Chondrocyte (in vitro differentiated cells): ENCODE measurements around the gene SHH. TPM values are rescaled to one million over a fixed set of nuclear protein-coding genes. Genes with fewer than 3 reads are reported as not detected.

Experiments used
- DNase-seq: peaks from one replicate; pipeline ENCODE4 v3.0.0; 2021; ENCODE audit warnings: mixed read lengths, low spot score
- H3K27ac Mint-ChIP-seq: one replicate; pipeline ENCODE4 v1.8.0; 2021; ENCODE audit warnings: mild to moderate bottlenecking, moderate library complexity, mixed read lengths; ENCODE audit not compliant: unreplicated experiment
- H3K27me3 Mint-ChIP-seq: 2 replicates; pipeline ENCODE4 v1.8.0; 2021; ENCODE audit warnings: low read depth, mixed read lengths
- H3K36me3 Mint-ChIP-seq: 2 replicates; pipeline ENCODE4 v1.8.0; 2021; ENCODE audit warnings: low read depth, mixed read lengths
- H3K4me1 Mint-ChIP-seq: 2 replicates; pipeline ENCODE4 v1.8.0; 2021; ENCODE audit warnings: low read depth, mild to moderate bottlenecking, mixed read lengths
- H3K4me3 Mint-ChIP-seq: one replicate; pipeline ENCODE4 v1.8.0; 2021; ENCODE audit warnings: mild to moderate bottlenecking, moderate library complexity, mixed read lengths; ENCODE audit not compliant: unreplicated experiment
- H3K9me3 Mint-ChIP-seq: 2 replicates; pipeline ENCODE4 v1.8.0; 2021; ENCODE audit warnings: low read depth, mixed read lengths
- total RNA-seq: library from RNA; stranded (reverse); gene quantifications from 3 replicates; pipeline ENCODE4 v1.2.1, GENCODE V29; 2021
- TF ChIP-seq, protein P1 (sequence below): fragments of 200-600 bp; sonication (generic); IDR thresholded peaks from 2 replicates; pipeline ENCODE4 v1.5.0; 2021; ENCODE audit warnings: antibody characterized with exemption, mild to moderate bottlenecking, moderate library complexity

The SHH gene
- total RNA-seq, 1 donor from 2014 or later: not detected

DNA sequence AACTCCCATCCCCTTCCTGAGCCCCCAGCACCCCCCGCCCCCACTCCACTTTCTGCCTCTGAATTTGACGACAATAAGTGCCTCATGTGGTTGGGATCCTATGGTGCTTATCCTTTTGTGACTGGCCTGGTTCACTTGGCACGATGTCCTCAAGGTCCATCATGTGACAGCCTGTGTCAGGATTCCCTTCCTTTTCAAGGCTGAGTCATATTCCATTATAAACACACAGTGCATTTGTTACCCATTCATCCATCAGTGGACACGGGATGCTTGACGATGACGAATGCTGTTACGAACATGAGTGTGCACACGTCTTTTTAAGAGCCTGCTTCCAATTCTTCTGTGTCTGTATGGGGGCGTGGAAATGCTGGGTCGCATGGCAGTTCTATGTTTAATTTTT, 26.7 kb downstream of the SHH start:
- Mint-ChIP-seq H3K36me3 (peaks cover 12% of the 10 kb centered on the region), H3K4me1 (peaks cover 7% of the 10 kb centered on the region), H3K4me3 (no peak overlapping the region), H3K27me3 (no peaks in the 10 kb centered on the region), H3K9me3 (no peaks in the 10 kb centered on the region), H3K27ac (no peak overlapping the region)
- TF ChIP-seq, protein P1, sequence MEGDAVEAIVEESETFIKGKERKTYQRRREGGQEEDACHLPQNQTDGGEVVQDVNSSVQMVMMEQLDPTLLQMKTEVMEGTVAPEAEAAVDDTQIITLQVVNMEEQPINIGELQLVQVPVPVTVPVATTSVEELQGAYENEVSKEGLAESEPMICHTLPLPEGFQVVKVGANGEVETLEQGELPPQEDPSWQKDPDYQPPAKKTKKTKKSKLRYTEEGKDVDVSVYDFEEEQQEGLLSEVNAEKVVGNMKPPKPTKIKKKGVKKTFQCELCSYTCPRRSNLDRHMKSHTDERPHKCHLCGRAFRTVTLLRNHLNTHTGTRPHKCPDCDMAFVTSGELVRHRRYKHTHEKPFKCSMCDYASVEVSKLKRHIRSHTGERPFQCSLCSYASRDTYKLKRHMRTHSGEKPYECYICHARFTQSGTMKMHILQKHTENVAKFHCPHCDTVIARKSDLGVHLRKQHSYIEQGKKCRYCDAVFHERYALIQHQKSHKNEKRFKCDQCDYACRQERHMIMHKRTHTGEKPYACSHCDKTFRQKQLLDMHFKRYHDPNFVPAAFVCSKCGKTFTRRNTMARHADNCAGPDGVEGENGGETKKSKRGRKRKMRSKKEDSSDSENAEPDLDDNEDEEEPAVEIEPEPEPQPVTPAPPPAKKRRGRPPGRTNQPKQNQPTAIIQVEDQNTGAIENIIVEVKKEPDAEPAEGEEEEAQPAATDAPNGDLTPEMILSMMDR: no peak
- DNase-seq: no peak

DNA sequence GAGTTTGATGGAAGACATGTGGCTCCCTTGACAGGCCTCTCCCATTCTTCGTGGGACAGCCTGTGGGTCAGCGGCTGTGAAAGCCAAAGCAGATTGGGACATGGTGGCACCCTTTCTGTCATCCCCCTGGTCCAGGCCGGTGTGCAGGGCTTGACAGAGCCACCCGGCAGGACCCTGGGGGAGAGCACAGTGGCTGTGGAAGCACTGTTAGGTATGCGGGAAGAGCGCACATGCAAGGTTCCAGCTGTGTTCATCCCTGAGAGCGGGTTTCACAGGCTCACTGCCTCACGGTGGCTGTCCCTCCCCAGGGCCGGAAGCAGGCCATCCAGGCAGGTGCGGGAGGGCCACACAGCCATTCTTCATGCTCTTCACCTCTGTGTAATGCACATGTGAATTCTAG, 29.8 kb downstream of the SHH start:
- Mint-ChIP-seq H3K36me3 (peaks cover 22% of the 10 kb centered on the region), H3K27me3 (no peaks in the 10 kb centered on the region), H3K27ac (no peak overlapping the region), H3K4me1 (peaks cover 2% of the 10 kb centered on the region), H3K9me3 (no peaks in the 10 kb centered on the region), H3K4me3 (no peak overlapping the region)
- DNase-seq: no peak
- TF ChIP-seq, protein P1: no peak

DNA sequence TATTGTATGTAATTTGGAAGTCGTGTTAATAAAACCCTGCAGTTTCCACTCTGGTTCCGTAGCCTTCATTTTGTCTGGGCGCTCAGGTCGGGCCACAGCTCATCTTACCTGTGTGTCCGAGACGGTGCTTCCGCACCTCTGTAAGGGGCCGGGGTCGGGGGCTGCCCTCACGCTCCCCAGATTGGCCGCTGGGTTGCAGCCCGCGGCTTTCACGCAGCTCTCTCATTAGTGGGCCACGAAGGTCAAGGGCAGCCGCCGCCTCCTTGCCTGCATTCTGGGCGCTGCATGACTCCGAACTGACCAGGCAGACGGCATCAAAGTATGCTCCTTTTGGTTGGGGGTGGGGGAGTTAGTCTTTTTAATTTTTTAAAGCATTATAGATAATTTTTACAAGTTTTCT, 30.8 kb downstream of the SHH start:
- no peak for DNase-seq
- TF ChIP-seq, protein P1: no peak
- H3K36me3 Mint-ChIP-seq: peaks cover 24% of the 10 kb centered on the region
- H3K27me3 Mint-ChIP-seq: no peaks in the 10 kb centered on the region
- H3K27ac Mint-ChIP-seq: no peak overlapping the region
- H3K4me3 Mint-ChIP-seq: no peak overlapping the region
- H3K4me1 Mint-ChIP-seq: peaks cover 2% of the 10 kb centered on the region
- no peaks in the 10 kb centered on the region for H3K9me3 Mint-ChIP-seq

DNA sequence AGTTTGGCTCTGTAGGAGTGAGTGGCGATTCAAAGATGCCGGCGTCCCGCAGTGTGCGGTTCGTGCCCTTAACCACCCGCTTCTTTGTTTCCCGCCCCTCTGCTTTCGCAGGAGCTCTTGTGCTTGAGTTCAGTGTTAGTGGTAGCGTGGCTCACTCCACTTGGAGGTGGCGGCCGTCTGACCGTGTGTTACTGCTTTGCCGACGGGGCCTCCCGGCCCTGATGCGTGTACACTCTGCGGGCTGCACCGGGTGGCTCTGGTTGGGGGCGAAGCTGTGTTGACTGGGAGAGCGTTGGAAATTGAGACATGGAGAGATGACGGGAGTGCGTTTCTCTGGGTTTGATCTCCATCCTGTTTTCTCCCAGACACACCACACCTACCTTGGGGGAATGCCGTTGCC, 31.4 kb downstream of the SHH start:
- Mint-ChIP-seq H3K36me3 (peaks cover 25% of the 10 kb centered on the region), H3K4me1 (no peaks in the 10 kb centered on the region), H3K27ac (no peak overlapping the region), H3K4me3 (no peak overlapping the region), H3K9me3 (no peaks in the 10 kb centered on the region), H3K27me3 (no peaks in the 10 kb centered on the region)
- no peak for DNase-seq
- TF ChIP-seq, protein P1: no peak

DNA sequence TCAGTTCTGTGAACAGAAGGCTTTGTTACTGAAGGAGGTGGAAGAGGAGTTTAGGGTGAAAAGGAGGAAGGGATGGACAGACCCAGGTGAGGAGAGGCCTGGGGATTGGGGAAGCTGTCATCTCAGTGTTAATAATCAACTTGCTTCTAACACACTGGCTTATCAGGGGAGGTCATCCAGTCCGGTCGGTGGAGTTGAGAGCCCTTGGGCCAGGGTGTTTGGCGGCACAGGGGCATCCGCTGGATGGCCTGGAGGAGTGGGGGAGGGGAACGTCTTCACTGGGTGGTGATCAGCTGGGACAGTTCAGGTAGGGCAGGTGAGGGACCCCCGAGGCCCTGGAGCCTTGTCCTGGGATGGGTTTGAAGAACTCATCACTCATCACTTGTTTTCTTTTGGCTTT, 33.9 kb downstream of the SHH start:
- Mint-ChIP-seq H3K9me3 (no peaks in the 10 kb centered on the region), H3K4me3 (no peak overlapping the region), H3K4me1 (no peaks in the 10 kb centered on the region), H3K36me3 (peaks cover 35% of the 10 kb centered on the region), H3K27me3 (no peaks in the 10 kb centered on the region), H3K27ac (no peak overlapping the region)
- TF ChIP-seq, protein P1: no peak
- DNase-seq: no peak
